SKM-1 (cell line): ENCODE results near the gene RIBC2.
"Not testable (repeated sequence)": the region's sequence is repeated elsewhere in the genome, so short reads cannot be mapped to it uniquely, and the experiment has no call there.

Experiments used
- DNase-seq: peaks from one replicate; lab custom pipeline; 2025; ENCODE audit not compliant: unreplicated experiment; lab: John Stamatoyannopoulos, UW

Gene RIBC2

GRCh38 chr22:45424241-45424731 is 10.8 kb downstream of the RIBC2 start:
- DNase-seq: peak; percentile 84

- DNase-seq: no peak
Observed at GRCh38 chr22:45425101-45425500, 11.6 kb downstream of the RIBC2 start.

GRCh38 chr22:45425531-45426265 is 12.2 kb downstream of the RIBC2 start:
- no peak for DNase-seq

- DNase-seq: no peak
Observed at GRCh38 chr22:45426387-45426786, 12.9 kb downstream of the RIBC2 start.

GRCh38 chr22:45427114-45427513 is 13.6 kb downstream of the RIBC2 start:
- DNase-seq: no peak

- DNase-seq: no peak
Observed at GRCh38 chr22:45428391-45429385, 15.2 kb downstream of the RIBC2 start.

GRCh38 chr22:45429424-45429823 is 15.9 kb downstream of the RIBC2 start:
- no peak for DNase-seq

GRCh38 chr22:45429981-45430775 is 16.7 kb downstream of the RIBC2 start:
- no peak for DNase-seq

GRCh38 chr22:45430871-45431270 is 17.4 kb downstream of the RIBC2 start:
- DNase-seq: no peak

GRCh38 chr22:45434981-45435380 is 21.5 kb downstream of the RIBC2 start:
- DNase-seq: no peak

GRCh38 chr22:45435544-45436139 is 22.1 kb downstream of the RIBC2 start:
- DNase-seq: peak; percentile 81

GRCh38 chr22:45436871-45437517 is 23.5 kb downstream of the RIBC2 start:
- DNase-seq: not testable (repeated sequence)

GRCh38 chr22:45438336-45438735 is 24.8 kb downstream of the RIBC2 start:
- DNase-seq: no peak

GRCh38 chr22:45440688-45441087 is 27.2 kb downstream of the RIBC2 start:
- not testable (repeated sequence) for DNase-seq

GRCh38 chr22:45441138-45441537 is 27.6 kb downstream of the RIBC2 start:
- DNase-seq: peak; percentile 18

GRCh38 chr22:45442116-45442515 is 28.6 kb downstream of the RIBC2 start:
- DNase-seq: no peak

- no peak for DNase-seq
Observed at GRCh38 chr22:45444168-45444567, 30.7 kb downstream of the RIBC2 start.

- DNase-seq: no peak
Observed at GRCh38 chr22:45445031-45445710, 31.7 kb downstream of the RIBC2 start.

- no peak for DNase-seq
Observed at GRCh38 chr22:45446216-45446615, 32.7 kb downstream of the RIBC2 start.
